ENCODE results near the gene PET117.
"Not testable (repeated sequence)": the region's sequence is repeated elsewhere in the genome, so short reads cannot be mapped to it uniquely, and the experiment has no call there.

The PET117 gene

DNA sequence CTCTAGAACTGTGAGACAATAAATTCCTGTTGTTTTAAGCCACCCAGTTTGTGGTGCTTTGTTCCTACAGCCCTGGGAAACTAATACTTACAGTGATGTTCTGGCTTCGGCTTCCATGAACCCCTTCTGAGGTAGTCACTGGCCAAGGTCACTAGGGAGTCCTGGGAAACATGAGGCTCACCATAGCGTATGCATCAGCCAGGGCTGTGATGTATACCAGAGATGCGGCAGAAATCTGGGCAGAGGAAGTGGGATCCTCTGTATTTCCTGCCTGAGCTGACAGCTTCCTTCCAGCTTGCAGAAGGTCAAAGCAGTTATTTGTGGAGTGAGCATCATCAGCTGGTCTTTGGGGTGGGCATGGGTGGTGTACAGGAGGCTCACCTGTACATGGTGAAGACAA, 27.9 kb downstream of the PET117 start:
- no peak for DNase-seq

DNA sequence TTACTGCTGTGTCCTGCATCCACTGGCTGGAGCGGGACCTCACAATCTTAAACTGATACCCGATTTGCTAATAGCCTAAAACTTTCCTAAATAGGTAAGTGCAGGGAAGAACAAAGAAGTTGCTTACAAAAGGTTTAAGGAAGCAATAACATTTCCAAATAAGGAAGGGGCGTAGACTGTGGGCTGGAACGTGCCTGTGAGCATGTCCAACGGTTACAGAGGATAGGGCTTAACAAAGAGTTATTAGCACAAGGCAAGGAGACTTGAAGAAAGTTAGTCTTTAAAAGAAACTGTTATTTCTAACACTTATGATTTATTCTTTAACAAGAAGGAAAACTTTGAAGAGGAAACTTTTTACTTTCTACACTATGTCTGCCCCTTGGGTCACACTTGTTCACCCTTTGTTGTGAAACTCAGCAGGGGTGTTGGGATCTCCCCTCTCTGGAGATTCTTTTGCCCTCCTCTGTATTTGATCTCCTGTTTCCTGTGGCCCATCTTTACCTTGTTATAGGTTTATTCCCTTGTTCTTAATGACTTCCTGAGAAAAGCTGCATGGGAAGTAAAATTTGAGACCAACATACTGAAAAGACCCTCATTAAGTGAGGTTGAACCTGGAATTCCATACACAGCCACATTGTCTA, 28.7 kb downstream of the PET117 start:
- DNase-seq: peak; percentile 32

DNA sequence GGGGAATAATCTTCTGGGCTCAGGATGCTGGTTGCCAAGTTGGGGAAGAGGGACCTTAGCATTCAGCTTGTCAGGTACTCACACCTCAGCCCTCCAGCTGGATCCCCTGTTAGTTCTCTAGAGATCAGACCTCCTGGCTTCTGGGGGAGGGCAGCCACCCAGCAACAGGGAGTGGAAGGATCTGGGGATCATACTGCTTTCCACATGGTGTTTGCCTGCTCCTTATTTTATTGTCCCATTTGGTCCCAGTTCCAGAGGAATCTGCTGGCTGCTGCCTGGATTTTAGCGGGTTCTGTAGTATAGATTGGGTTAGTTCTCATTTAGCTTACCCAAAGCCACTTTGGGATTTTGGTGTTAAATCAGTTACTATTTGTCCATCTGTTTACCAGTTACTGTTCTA, 29.3 kb downstream of the PET117 start:
- no peak for DNase-seq

DNA sequence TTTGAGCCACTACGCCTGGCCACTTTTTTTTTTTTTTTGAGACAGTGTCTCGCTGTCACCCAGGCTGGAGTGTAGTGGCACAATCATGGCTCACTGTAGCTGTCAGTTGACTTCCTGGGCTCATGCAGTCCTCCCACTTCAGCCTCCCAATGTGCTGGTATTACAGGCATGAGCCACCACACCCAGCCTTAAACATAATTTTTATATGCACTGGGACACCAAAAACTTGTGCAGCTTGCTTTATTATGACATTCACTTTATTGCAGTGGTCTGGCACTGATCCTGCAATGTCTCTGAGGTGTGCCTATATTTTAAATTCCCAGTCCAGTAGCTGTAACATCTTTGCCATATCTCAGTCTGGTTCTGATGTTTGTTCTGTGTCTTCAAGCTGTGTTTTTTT, 34.7 kb downstream of the PET117 start:
- no peak for DNase-seq

DNA sequence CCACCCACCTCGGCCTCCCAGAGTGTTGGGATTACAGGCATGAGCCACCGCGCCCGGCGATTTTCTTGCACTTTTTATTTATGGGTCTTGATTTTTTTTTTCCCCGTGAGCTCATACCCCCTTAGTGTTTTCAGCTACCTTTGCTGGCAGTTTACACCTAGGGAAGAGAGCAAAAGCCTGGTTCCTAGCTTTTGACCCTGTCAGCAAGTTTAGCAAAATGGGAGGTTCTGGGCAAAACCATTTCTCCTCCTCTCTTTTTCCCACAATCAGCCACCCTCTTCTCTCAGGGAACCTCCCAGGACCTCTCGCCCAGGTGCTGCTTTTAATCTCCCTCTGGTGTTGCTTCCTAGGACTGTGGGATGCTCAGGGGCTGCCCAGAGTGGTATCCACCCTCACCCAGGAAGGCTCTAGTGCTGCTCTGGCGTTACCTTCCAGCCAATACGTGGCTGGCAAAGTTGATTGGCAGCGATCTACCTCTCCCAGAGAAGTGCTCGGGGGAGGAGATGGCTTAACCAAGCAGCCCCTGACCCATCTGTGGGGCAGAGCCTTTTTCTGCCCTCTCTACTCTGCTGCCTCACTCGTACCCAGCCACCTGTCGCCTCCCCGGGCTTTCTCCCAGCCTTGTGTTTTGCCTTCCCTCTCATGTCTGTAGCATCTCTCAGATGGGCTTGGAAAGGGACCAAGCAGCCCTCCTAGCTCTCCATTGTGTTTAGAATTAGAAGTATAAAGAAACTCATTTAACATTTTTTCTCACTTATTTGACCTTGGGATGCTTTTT, 37.4 kb downstream of the PET117 start:
- DNase-seq: no peak

DNA sequence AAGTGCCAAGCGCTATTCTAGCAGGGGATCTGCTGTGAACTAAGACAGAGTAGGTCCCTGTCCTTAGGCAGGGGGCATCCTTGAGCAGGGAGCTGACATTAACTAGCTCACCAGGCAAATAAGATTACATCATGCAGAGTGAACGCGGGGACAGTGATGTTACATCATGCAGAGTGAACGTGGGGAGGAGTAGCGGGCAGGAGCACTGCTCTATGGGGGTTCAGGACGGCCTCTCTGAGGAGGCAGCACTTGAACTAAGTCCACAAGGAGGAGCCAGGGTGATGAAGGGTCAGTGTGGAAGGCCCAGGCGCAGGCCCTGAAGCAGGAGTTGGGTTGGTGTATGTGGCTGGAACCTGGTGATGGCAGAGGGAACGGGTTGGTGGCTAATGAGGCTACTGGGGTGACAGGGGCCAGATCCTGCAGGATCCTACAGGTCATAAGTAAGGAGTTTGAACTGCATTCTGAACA, 38.7 kb downstream of the PET117 start:
- no peak for DNase-seq

DNA sequence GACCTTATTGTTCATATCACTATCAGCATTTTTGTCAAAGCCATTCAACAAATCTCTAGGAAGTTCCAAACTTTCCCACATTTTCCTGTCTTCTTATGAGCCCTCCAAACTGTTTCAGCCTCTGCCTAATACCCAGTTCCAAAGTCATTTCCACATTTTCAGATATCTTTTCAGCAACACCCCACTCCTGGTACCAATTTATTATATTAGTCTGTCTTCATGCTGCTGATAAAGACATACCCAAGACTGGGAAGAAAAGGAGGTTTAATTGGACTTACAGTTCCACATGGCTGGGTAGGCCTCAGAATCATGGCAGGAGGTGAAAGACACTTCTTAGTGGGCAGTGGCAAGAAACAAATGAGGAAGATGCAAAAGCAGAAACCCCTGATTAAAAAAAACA, 42.7 kb downstream of the PET117 start:
- not testable (repeated sequence) for DNase-seq

DNA sequence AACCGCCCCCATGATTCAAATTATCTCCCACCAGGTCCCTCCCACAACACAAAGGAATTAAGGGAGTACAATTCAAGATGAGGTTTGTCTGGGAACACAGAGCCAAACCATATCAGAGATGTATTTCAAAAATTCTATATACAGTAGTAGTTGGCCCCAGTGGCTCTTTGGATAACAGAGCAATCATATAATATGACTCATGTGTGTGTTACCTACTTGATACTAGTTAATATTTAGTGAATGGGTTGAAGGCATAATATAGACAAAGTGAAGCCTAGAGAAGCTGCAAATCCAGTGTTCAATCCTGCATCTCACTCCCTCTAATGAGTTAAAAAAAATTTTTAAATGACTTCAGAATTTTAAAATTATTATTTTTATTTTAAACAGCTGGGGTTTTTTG, 43.2 kb downstream of the PET117 start:
- no peak for DNase-seq

DNA sequence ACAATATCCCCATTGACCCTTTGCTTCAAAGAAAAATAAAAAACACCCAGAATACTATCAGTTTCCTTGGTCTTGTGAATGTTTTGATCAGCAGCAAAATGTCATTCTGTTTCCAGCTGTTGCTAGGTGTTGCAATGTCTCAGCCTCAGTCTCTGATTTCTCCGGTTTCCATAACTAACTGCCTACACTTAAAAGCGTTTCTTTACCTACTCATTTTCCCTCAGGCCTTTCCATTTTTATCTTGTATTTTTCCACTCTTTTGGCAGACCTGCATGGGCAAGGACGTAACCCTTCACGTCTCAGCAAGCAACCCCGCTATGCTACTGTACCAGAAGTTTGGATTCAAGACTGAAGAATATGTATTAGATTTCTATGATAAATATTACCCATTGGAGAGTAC, 49.4 kb downstream of the PET117 start:
- no peak for DNase-seq

DNA sequence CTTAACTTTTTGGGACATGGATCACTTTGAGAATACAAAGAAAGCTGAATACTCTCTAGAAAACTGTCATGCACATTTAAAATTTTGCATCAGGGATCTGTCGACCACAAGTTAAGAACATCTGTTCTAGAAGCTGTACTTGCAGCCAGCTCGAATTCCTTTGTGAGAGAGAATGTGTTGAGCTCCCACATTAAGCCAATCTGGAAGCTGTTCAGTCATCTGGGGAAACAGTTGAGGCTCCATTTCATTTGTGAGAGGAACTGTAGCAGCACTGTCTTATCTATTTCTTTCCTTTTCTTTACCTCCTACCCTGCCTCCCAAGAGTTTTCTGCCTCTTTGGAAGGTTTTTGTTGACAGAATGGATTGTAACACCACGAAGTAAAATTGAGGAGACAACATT, 50.8 kb downstream of the PET117 start:
- no peak for DNase-seq

DNA sequence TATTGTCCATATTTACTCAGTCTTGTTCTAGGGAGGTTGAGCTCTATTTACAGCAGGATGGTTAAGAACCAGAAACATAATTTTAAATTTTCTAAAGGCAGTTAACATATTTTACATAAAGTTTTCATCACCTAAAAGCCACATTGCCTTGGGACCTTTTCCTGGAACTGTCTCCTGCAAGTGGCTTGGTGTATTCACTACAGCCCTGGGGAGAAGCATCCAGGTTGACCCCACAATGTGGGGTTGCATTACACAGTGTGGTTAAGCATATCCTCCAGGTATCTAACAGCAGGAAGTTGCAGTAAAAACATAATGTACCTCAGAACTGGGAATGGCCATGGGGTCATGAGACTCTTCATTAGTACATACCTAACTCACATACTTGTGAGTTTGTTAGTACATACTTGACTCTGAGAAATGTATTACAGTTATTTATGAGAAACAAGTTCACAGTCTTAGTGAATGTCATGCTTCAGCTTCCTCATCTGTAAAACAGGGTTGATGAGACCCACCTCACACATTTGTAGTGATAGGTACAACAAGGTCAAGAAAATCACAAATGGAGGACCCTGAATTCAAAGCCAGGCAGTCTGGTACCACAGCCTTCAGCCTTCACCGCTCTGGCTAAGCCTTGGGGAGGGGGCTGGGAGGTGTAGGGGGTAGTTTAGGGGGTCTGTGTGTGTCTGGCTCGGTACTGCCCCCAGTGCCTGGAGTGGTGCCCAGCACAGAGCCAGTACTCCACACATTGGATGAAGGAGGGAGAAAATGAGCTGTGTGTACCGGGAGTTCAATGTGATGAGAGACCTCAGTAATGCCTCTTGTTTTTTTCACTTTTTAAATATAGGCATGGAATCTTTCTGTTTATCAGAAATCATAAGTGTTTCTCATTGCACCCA, 52.9 kb downstream of the PET117 start:
- DNase-seq: no peak

DNA sequence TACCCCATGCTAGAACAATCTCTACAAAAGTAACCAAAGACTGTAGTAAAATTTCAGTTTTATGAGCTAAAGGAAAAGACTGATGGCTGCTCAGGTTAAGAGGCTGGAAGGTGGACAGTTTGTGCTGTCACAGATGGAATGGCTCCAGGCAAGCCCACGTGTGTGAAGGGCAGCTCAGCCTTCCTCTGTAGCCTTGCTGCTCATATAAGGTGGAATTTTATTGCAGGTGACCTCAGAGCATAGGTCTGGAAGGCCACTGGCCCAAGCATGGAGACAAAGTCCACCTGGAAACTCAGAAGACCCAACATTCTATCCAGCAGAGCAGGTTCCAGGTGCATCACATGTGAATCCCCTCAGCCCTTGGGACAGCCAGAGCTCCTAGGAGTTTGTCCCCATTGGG, 53.6 kb downstream of the PET117 start:
- DNase-seq: no peak

Data from suppressor macrophage treated with lipopolysaccharide for 4 hours (primary cell).